Neural progenitor cell (in vitro differentiated cells): ENCODE results near the gene RAPGEF4. TPM values are rescaled to one million over a fixed set of nuclear protein-coding genes. Genes with fewer than 3 reads are reported as not detected.

Experiments used
- DNase-seq: peaks from one replicate; pipeline ENCODE4 v3.0.0-alpha.2; 2016; ENCODE audit warnings: low spot score
- H2AFZ ChIP-seq: fragments of 200-600 bp; sonication (generic); replicated peaks from 2 replicates; pipeline ENCODE4 v1.6.1; 2016; ENCODE audit warnings: antibody characterized with exemption
- H3F3A ChIP-seq: fragments of 200-600 bp; sonication (generic); 2 replicates; pipeline ENCODE4 v1.6.1; 2016; ENCODE audit warnings: antibody characterized with exemption, low read depth
- H3K27ac ChIP-seq: fragments of 200-600 bp; sonication (generic); 2 replicates; pipeline ENCODE4 v1.5.1; 2016; ENCODE audit warnings: mild to moderate bottlenecking
- H3K27me3 ChIP-seq: fragments of 200-600 bp; sonication (generic); 2 replicates; pipeline ENCODE4 v1.6.1; 2016; ENCODE audit warnings: mild to moderate bottlenecking, moderate library complexity
- H3K36me3 ChIP-seq: fragments of 200-600 bp; sonication (generic); 2 replicates; pipeline ENCODE4 v1.5.1; 2016
- H3K4me1 ChIP-seq: fragments of 200-600 bp; sonication (generic); 2 replicates; pipeline ENCODE4 v1.6.1; 2016; ENCODE audit warnings: mixed run types
- H3K4me2 ChIP-seq: fragments of 200-600 bp; sonication (generic); 2 replicates; pipeline ENCODE4 v1.6.1; 2016
- H3K4me3 ChIP-seq: fragments of 200-600 bp; sonication (generic); 2 replicates; pipeline ENCODE4 v1.5.1; 2016
- H3K79me2 ChIP-seq: fragments of 200-600 bp; sonication (generic); 2 replicates; pipeline ENCODE4 v1.6.1; 2016; ENCODE audit warnings: low read depth
- H3K9ac ChIP-seq: fragments of 200-600 bp; sonication (generic); 2 replicates; pipeline ENCODE4 v1.6.1; 2016
- H3K9me3 ChIP-seq: fragments of 200-600 bp; sonication (generic); 2 replicates; pipeline ENCODE4 v1.5.1; 2016; ENCODE audit warnings: low read depth
- H4K20me1 ChIP-seq: fragments of 200-600 bp; sonication (generic); 2 replicates; pipeline ENCODE4 v1.6.1; 2016; ENCODE audit warnings: low read depth
- H3K27ac Mint-ChIP-seq: 3 replicates; pipeline ENCODE4 v1.8.0; 2021; ENCODE audit warnings: mixed read lengths
- H3K27me3 Mint-ChIP-seq: 2 replicates; pipeline ENCODE4 v1.8.0; 2022; ENCODE audit warnings: low read depth, mild to moderate bottlenecking, inconsistent platforms, moderate library complexity, mixed read lengths; ENCODE audit not compliant: insufficient read depth
- H3K36me3 Mint-ChIP-seq: 3 replicates; pipeline ENCODE4 v1.8.0; 2021; ENCODE audit warnings: mixed read lengths
- H3K4me1 Mint-ChIP-seq: 3 replicates; pipeline ENCODE4 v1.8.0; 2021; ENCODE audit warnings: mixed read lengths
- H3K4me3 Mint-ChIP-seq: 3 replicates; pipeline ENCODE4 v1.8.0; 2021; ENCODE audit warnings: mild to moderate bottlenecking, moderate library complexity, mixed read lengths
- H3K9me3 Mint-ChIP-seq: 3 replicates; pipeline ENCODE4 v1.8.0; 2020; ENCODE audit warnings: mixed read lengths
- CTCF ChIP-seq: fragments of 200-600 bp; sonication (generic); IDR thresholded peaks from 2 replicates; pipeline ENCODE4 v1.5.1; 2017; ENCODE audit warnings: antibody characterized with exemption, mild to moderate bottlenecking
- EZH2 ChIP-seq: fragments of 200-600 bp; sonication (generic); IDR thresholded peaks from 2 replicates; pipeline ENCODE4 v1.6.1; 2017; ENCODE audit warnings: antibody characterized with exemption, mild to moderate bottlenecking, moderate library complexity
- EZH2phosphoT487 ChIP-seq: fragments of 200-600 bp; sonication (generic); IDR thresholded peaks from 2 replicates; pipeline ENCODE4 v1.6.1; 2017; ENCODE audit warnings: antibody characterized with exemption
- total RNA-seq: library from RNA; depleted of rRNA; stranded (reverse); fragments of >200 nt; gene quantifications from 2 replicates; pipeline ENCODE4 v1.2.3, GENCODE V29; 2015; ENCODE audit warnings: low replicate concordance

The RAPGEF4 gene
- total RNA-seq, 1 donor from 2014 or later: 1.8 TPM

- peak overlapping the region; percentile 59 for H3K4me2 ChIP-seq
- no peak overlapping the region for H3K27ac Mint-ChIP-seq
- TF ChIP-seq CTCF: no peak
- no peak for TF ChIP-seq EZH2
- TF ChIP-seq EZH2phosphoT487: no peak
- no peaks in the 10 kb centered on the region for H3K27me3 ChIP-seq
- H3K36me3 ChIP-seq: no peaks in the 10 kb centered on the region
- H3K27ac ChIP-seq: no peak overlapping the region
- no peaks in the 10 kb centered on the region for H4K20me1 ChIP-seq
- H3K4me1 ChIP-seq: peaks cover 20% of the 10 kb centered on the region
- H3K9me3 Mint-ChIP-seq: no peaks in the 10 kb centered on the region
- peak; percentile 54 for DNase-seq
- no peak overlapping the region for H3K9ac ChIP-seq
- peaks cover 2% of the 10 kb centered on the region for H3K27me3 Mint-ChIP-seq
- H3K36me3 Mint-ChIP-seq: no peaks in the 10 kb centered on the region
- peaks cover 23% of the 10 kb centered on the region for H3K4me1 Mint-ChIP-seq
- H3K9me3 ChIP-seq: no peaks in the 10 kb centered on the region
- H3K79me2 ChIP-seq: no peaks in the 10 kb centered on the region
- peak overlapping the region; percentile 0 for H3K4me3 Mint-ChIP-seq
- peak overlapping the region; percentile 37 for H2AFZ ChIP-seq
- H3F3A ChIP-seq: peaks cover 15% of the 10 kb centered on the region
- peak overlapping the region; percentile 17 for H3K4me3 ChIP-seq
Observed at GRCh38 chr2:172931256-172931894, 195.7 kb downstream of the RAPGEF4 start.

- H3K9ac ChIP-seq: no peak overlapping the region
- peaks cover 15% of the 10 kb centered on the region for H3F3A ChIP-seq
- peak overlapping the region; percentile 59 for H3K4me2 ChIP-seq
- no peaks in the 10 kb centered on the region for H3K79me2 ChIP-seq
- H4K20me1 ChIP-seq: no peaks in the 10 kb centered on the region
- Mint-ChIP-seq H3K9me3 (no peaks in the 10 kb centered on the region), H3K27me3 (peaks cover 2% of the 10 kb centered on the region), H3K27ac (no peak overlapping the region), H3K36me3 (no peaks in the 10 kb centered on the region), H3K4me1 (peaks cover 23% of the 10 kb centered on the region), H3K4me3 (no peak overlapping the region)
- TF ChIP-seq EZH2phosphoT487: no peak
- TF ChIP-seq EZH2: no peak
- TF ChIP-seq CTCF: peak; percentile 83
- H3K4me3 ChIP-seq: no peak overlapping the region
- H3K4me1 ChIP-seq: peaks cover 20% of the 10 kb centered on the region
- H3K9me3 ChIP-seq: no peaks in the 10 kb centered on the region
- no peak overlapping the region for H2AFZ ChIP-seq
- H3K27ac ChIP-seq: no peak overlapping the region
- H3K36me3 ChIP-seq: no peaks in the 10 kb centered on the region
- no peaks in the 10 kb centered on the region for H3K27me3 ChIP-seq
- DNase-seq: peak; percentile 81
Observed at GRCh38 chr2:172931918-172932520, 196.4 kb downstream of the RAPGEF4 start.

- Histone ChIP-seq H3K4me1 (no peaks in the 10 kb centered on the region), H2AFZ (no peak overlapping the region), H3K27ac (no peak overlapping the region), H3K36me3 (no peaks in the 10 kb centered on the region), H3K9ac (no peak overlapping the region), H3K9me3 (no peaks in the 10 kb centered on the region), H3K79me2 (no peaks in the 10 kb centered on the region), H3K27me3 (no peaks in the 10 kb centered on the region), H3K4me3 (no peak overlapping the region), H3K4me2 (no peak overlapping the region), H3F3A (no peaks in the 10 kb centered on the region), H4K20me1 (no peaks in the 10 kb centered on the region)
- no peak overlapping the region for H3K27ac Mint-ChIP-seq
- H3K27me3 Mint-ChIP-seq: no peaks in the 10 kb centered on the region
- TF ChIP-seq EZH2 (no peak), EZH2phosphoT487 (no peak), CTCF (no peak)
- no peaks in the 10 kb centered on the region for H3K4me1 Mint-ChIP-seq
- no peak overlapping the region for H3K4me3 Mint-ChIP-seq
- no peak for DNase-seq
- H3K36me3 Mint-ChIP-seq: no peaks in the 10 kb centered on the region
- H3K9me3 Mint-ChIP-seq: no peaks in the 10 kb centered on the region
Observed at GRCh38 chr2:172937884-172938712, 202.5 kb downstream of the RAPGEF4 start.
